ENCODE data around the gene BSND. TPM values are rescaled to one million over a fixed set of nuclear protein-coding genes. Genes with fewer than 3 reads are reported as not detected.

BSND gene
- total RNA-seq, 1 experiment from 2014 or later: 0.42 TPM

- TF ChIP-seq NR3C1 (CRISPR knock-in tag; conservative IDR thresholded peaks at IDR 0.05; ENCODE audit: low read depth) (no peak), ZNF396 (CRISPR knock-in tag; IDR thresholded peaks at IDR 0.05; ENCODE audit: borderline replicate concordance) (no peak), SMAD3 (CRISPR knock-in tag; IDR thresholded peaks at IDR 0.05; ENCODE audit: borderline replicate concordance) (no peak), CTCF (IDR thresholded peaks at IDR 0.05) (no peak), RORB (CRISPR knock-in tag; IDR thresholded peaks at IDR 0.05) (no peak)
These were observed 21.0 kb upstream of the BSND start (continued) for GRCh38 chr1:54977533-54978297.

GRCh38 chr1:54978528-54979326 lies 20.0 kb upstream of the BSND start:
- TF ChIP-seq GABPB1 (CRISPR knock-in tag; IDR thresholded peaks at IDR 0.05): no peak
- TF ChIP-seq ZNF281 (CRISPR knock-in tag; IDR thresholded peaks at IDR 0.05): no peak
- TF ChIP-seq ZBTB21 (CRISPR knock-in tag; IDR thresholded peaks at IDR 0.05; ENCODE audit: borderline replicate concordance): no peak
- TF ChIP-seq OVOL2 (CRISPR knock-in tag; IDR thresholded peaks at IDR 0.05; ENCODE audit: borderline replicate concordance): no peak
- no peak for TF ChIP-seq ZNF232 (CRISPR knock-in tag; IDR thresholded peaks at IDR 0.05)
- no peak for TF ChIP-seq E2F1 (CRISPR knock-in tag; IDR thresholded peaks at IDR 0.05)
- TF ChIP-seq JUN (CRISPR knock-in tag; IDR thresholded peaks at IDR 0.05): no peak
- no peak for TF ChIP-seq MLX (CRISPR knock-in tag; IDR thresholded peaks at IDR 0.05)
- TF ChIP-seq ZMAT4 (CRISPR knock-in tag; IDR thresholded peaks at IDR 0.05): no peak
- no peak for TF ChIP-seq AR (CRISPR knock-in tag; IDR thresholded peaks at IDR 0.05)
- TF ChIP-seq SP1 (CRISPR knock-in tag; conservative IDR thresholded peaks at IDR 0.05): no peak
- TF ChIP-seq ATF3 (CRISPR knock-in tag; conservative IDR thresholded peaks at IDR 0.05): no peak
- TF ChIP-seq ZNF317 (CRISPR knock-in tag; IDR thresholded peaks at IDR 0.05; ENCODE audit: borderline replicate concordance, low read depth): no peak
- no peak for TF ChIP-seq IRF2 (CRISPR knock-in tag; IDR thresholded peaks at IDR 0.05; ENCODE audit: borderline replicate concordance, low read depth)
- no peak for TF ChIP-seq PREB (CRISPR knock-in tag; IDR thresholded peaks at IDR 0.05; ENCODE audit: borderline replicate concordance)
- no peak for TF ChIP-seq CTCF (IDR thresholded peaks at IDR 0.05)
- ATAC-seq (no peak), DNase-seq (ENCODE audit: low spot score) (no peak)
- Mint-ChIP-seq H3K27ac (no peak overlapping the region), H3K27me3 (ENCODE audit: low read depth) (peaks cover 31% of the 10 kb centered on the region), H3K36me3 (no peaks in the 10 kb centered on the region), H3K9me3 (no peaks in the 10 kb centered on the region), H3K4me1 (peaks cover 22% of the 10 kb centered on the region), H3K4me3 (no peak overlapping the region)
- ChIA-PET POLR2A (no interaction called here), CTCF (interaction anchor here (0.5 to 4.3 kb wide), 9 partner anchors 11 to 92 kb away, joined by 3 to 27 read pairs (median 8); partner anchors contain the start of gene DHCR24)
